HG02870 (cell line): ENCODE data around the gene PDE6B.
"Not testable (repeated sequence)": the region's sequence is repeated elsewhere in the genome, so short reads cannot be mapped to it uniquely, and the experiment has no call there.

ENCODE experiments used
- ATAC-seq: cut with Tn5 transposase; IDR thresholded peaks from one replicate; pipeline ENCODE4 v1.9.1; 2021; ENCODE audit warnings: mild to moderate bottlenecking, moderate library complexity; ENCODE audit not compliant: unreplicated experiment

Gene PDE6B

GRCh38 chr4:635066-635835 lies 9.9 kb downstream of the PDE6B start:
- not testable (repeated sequence) for ATAC-seq

- no peak for ATAC-seq
Measured at GRCh38 chr4:635851-636627, 10.7 kb downstream of the PDE6B start.

GRCh38 chr4:636628-637159 lies 11.3 kb downstream of the PDE6B start:
- ATAC-seq, result no peak

GRCh38 chr4:637536-638280 lies 12.3 kb downstream of the PDE6B start:
- ATAC-seq, result no peak

GRCh38 chr4:642366-642765 lies 17.0 kb downstream of the PDE6B start:
- not testable (repeated sequence) for ATAC-seq

- ATAC-seq, result no peak
Measured at GRCh38 chr4:646460-646859, 21.1 kb downstream of the PDE6B start.

GRCh38 chr4:647481-647880 lies 22.1 kb downstream of the PDE6B start:
- ATAC-seq, result no peak

- ATAC-seq, result no peak
Measured at GRCh38 chr4:648579-649292, 23.4 kb downstream of the PDE6B start.

- ATAC-seq, result no peak
Measured at GRCh38 chr4:649293-649625, 23.9 kb downstream of the PDE6B start.

GRCh38 chr4:649751-650310 lies 24.5 kb downstream of the PDE6B start:
- ATAC-seq, result no peak

- no peak for ATAC-seq
Measured at GRCh38 chr4:650461-650860, 25.1 kb downstream of the PDE6B start.

GRCh38 chr4:650951-651883 lies 25.8 kb downstream of the PDE6B start:
- ATAC-seq, result no peak

GRCh38 chr4:651884-652642 lies 26.7 kb downstream of the PDE6B start:
- ATAC-seq, result no peak

GRCh38 chr4:653080-653821 lies 27.9 kb downstream of the PDE6B start:
- no peak for ATAC-seq

- no peak for ATAC-seq
Measured at GRCh38 chr4:653831-654502, 28.6 kb downstream of the PDE6B start.

GRCh38 chr4:654503-654845 lies 29.1 kb downstream of the PDE6B start:
- ATAC-seq, result no peak

GRCh38 chr4:654871-655463 lies 29.6 kb downstream of the PDE6B start:
- ATAC-seq, result no peak
